ENCODE data around the gene BUD23.

GRCh38 chr7:73671322-73671661, 12.1 kb upstream of the BUD23 start:
- TF ChIP-seq CTCF (conservative IDR thresholded peaks at IDR 0.05; ENCODE audit: low read depth in 2 of 2), result no peak
- no peak for TF ChIP-seq POLR2AphosphoS5 (IDR thresholded peaks at IDR 0.05; ENCODE audit: low read depth)
- no peak for TF ChIP-seq EZH2 (IDR thresholded peaks at IDR 0.05; ENCODE audit: low read depth, unreplicated experiment)
- no peak for TF ChIP-seq JUNB (IDR thresholded peaks at IDR 0.05; ENCODE audit: unreplicated experiment)
- TF ChIP-seq NANOG (IDR thresholded peaks at IDR 0.05; ENCODE audit: borderline replicate concordance), result no peak
- TF ChIP-seq ZNF114 (CRISPR knock-in tag; IDR thresholded peaks at IDR 0.05), result no peak
- no peak for TF ChIP-seq CREB1 (CRISPR knock-in tag; IDR thresholded peaks at IDR 0.05; ENCODE audit: low read depth)

Data from GM23338 (cell line).